GM19240 (cell line): ENCODE measurements around the gene EIF4G3.
"Not testable (repeated sequence)": the region's sequence is repeated elsewhere in the genome, so short reads cannot be mapped to it uniquely, and the experiment has no call there.

Experiments
- DNase-seq: peaks from one replicate; pipeline ENCODE4 v3.0.0; 2011; ENCODE audit warnings: low spot score; ENCODE audit not compliant: insufficient read length

The EIF4G3 gene

GRCh38 chr1:21105807-21106206, 70.9 kb downstream of the EIF4G3 start:
- DNase-seq: no peak

- no peak for DNase-seq
Observed at GRCh38 chr1:21104683-21105082, 72.0 kb downstream of the EIF4G3 start.

GRCh38 chr1:21100481-21100921, 76.2 kb downstream of the EIF4G3 start:
- DNase-seq: no peak

GRCh38 chr1:21099869-21100131, 76.9 kb downstream of the EIF4G3 start:
- no peak for DNase-seq

GRCh38 chr1:21099034-21099868, 77.4 kb downstream of the EIF4G3 start:
- DNase-seq: no peak

- no peak for DNase-seq
Observed at GRCh38 chr1:21098186-21098915, 78.3 kb downstream of the EIF4G3 start.

- DNase-seq: no peak
Observed at GRCh38 chr1:21097729-21098128, 79.0 kb downstream of the EIF4G3 start.

GRCh38 chr1:21095976-21096375, 80.7 kb downstream of the EIF4G3 start:
- no peak for DNase-seq

- not testable (repeated sequence) for DNase-seq
Observed at GRCh38 chr1:21094282-21094681, 82.4 kb downstream of the EIF4G3 start.

- not testable (repeated sequence) for DNase-seq
Observed at GRCh38 chr1:21093271-21093958, 83.3 kb downstream of the EIF4G3 start.

- not testable (repeated sequence) for DNase-seq
Observed at GRCh38 chr1:21092545-21092944, 84.2 kb downstream of the EIF4G3 start.

GRCh38 chr1:21091053-21091690, 85.5 kb downstream of the EIF4G3 start:
- not testable (repeated sequence) for DNase-seq

- DNase-seq: no peak
Observed at GRCh38 chr1:21090463-21090862, 86.2 kb downstream of the EIF4G3 start.

GRCh38 chr1:21089731-21090130, 87.0 kb downstream of the EIF4G3 start:
- DNase-seq: no peak

GRCh38 chr1:21089299-21089698, 87.4 kb downstream of the EIF4G3 start:
- no peak for DNase-seq

GRCh38 chr1:21084111-21084810, 92.4 kb downstream of the EIF4G3 start:
- DNase-seq: no peak

GRCh38 chr1:21082073-21082472, 94.6 kb downstream of the EIF4G3 start:
- DNase-seq: no peak

- DNase-seq: no peak
Observed at GRCh38 chr1:21077085-21077484, 99.6 kb downstream of the EIF4G3 start.

GRCh38 chr1:21072721-21073120, 104.0 kb downstream of the EIF4G3 start:
- no peak for DNase-seq

- no peak for DNase-seq
Observed at GRCh38 chr1:21069549-21069948, 107.1 kb downstream of the EIF4G3 start.

- no peak for DNase-seq
Observed at GRCh38 chr1:21068937-21069336, 107.8 kb downstream of the EIF4G3 start.
